Astrocyte (in vitro differentiated cells and primary cell): ENCODE data around the gene AP2B1. TPM values are rescaled to one million over a fixed set of nuclear protein-coding genes. Genes with fewer than 3 reads are reported as not detected.

Experiments
- DNase-seq: peaks from one replicate; pipeline ENCODE4 v3.0.0-alpha.2; 2010; ENCODE audit warnings: low read depth
- FAIRE-seq: peaks from 2 replicates; lab custom pipeline; 2011; peaks lifted over from hg19 to GRCh38; lab: Jason Lieb, UNC
- H2AFZ ChIP-seq: 2 replicates; pipeline ENCODE4 v1.6.0; 2012; ENCODE audit warnings: low read depth, low read length, inconsistent platforms
- H3K27ac ChIP-seq: 2 replicates; pipeline ENCODE4 v1.5.1; 2011; ENCODE audit warnings: low read depth, low read length, inconsistent platforms
- H3K27me3 ChIP-seq: 2 replicates; pipeline ENCODE4 v1.6.0; 2011; ENCODE audit warnings: low read length, inconsistent platforms; ENCODE audit not compliant: insufficient read depth
- H3K36me3 ChIP-seq: 2 replicates; pipeline ENCODE4 v1.5.1; 2011; ENCODE audit warnings: low read length, inconsistent platforms; ENCODE audit not compliant: insufficient read depth
- H3K4me1 ChIP-seq: 2 replicates; pipeline ENCODE4 v1.5.1; 2011; ENCODE audit warnings: low read length, inconsistent platforms; ENCODE audit not compliant: insufficient read depth
- H3K4me2 ChIP-seq: 2 replicates; pipeline ENCODE4 v1.6.0; 2012; ENCODE audit warnings: low read length, inconsistent platforms
- H3K4me3 ChIP-seq: 2 replicates; pipeline ENCODE4 v1.5.1; 2011; ENCODE audit warnings: low read depth, mild to moderate bottlenecking, low read length, inconsistent platforms; ENCODE audit not compliant: insufficient read depth
- H3K79me2 ChIP-seq: 2 replicates; pipeline ENCODE4 v1.6.0; 2012; ENCODE audit warnings: mild to moderate bottlenecking, low read length, inconsistent platforms; ENCODE audit not compliant: insufficient read depth
- H3K9ac ChIP-seq: 2 replicates; pipeline ENCODE4 v1.6.0; 2012; ENCODE audit warnings: mild to moderate bottlenecking, low read length, inconsistent platforms
- H3K9me3 ChIP-seq: 2 replicates; pipeline ENCODE4 v1.5.1; 2012; ENCODE audit warnings: low read depth, mild to moderate bottlenecking, low read length, inconsistent platforms; ENCODE audit not compliant: insufficient read depth
- H4K20me1 ChIP-seq: 2 replicates; pipeline ENCODE4 v1.6.0; 2012; ENCODE audit warnings: low read length, inconsistent platforms; ENCODE audit not compliant: insufficient read depth
- H3K27ac Mint-ChIP-seq: one replicate; pipeline ENCODE4 v1.8.0; 2021; ENCODE audit warnings: mild to moderate bottlenecking, mixed read lengths; ENCODE audit not compliant: unreplicated experiment
- H3K27me3 Mint-ChIP-seq: one replicate; pipeline ENCODE4 v1.8.0; 2021; ENCODE audit warnings: low read depth, mixed read lengths; ENCODE audit not compliant: unreplicated experiment
- H3K36me3 Mint-ChIP-seq: one replicate; pipeline ENCODE4 v1.8.0; 2021; ENCODE audit warnings: low read depth, mixed read lengths; ENCODE audit not compliant: unreplicated experiment
- H3K4me1 Mint-ChIP-seq: one replicate; pipeline ENCODE4 v1.8.0; 2021; ENCODE audit warnings: low read depth, mixed read lengths; ENCODE audit not compliant: unreplicated experiment
- H3K4me3 Mint-ChIP-seq: one replicate; pipeline ENCODE4 v1.8.0; 2021; ENCODE audit warnings: mild to moderate bottlenecking, moderate library complexity, mixed read lengths; ENCODE audit not compliant: unreplicated experiment
- H3K9me3 Mint-ChIP-seq: one replicate; pipeline ENCODE4 v1.8.0; 2021; ENCODE audit warnings: mild to moderate bottlenecking, mixed read lengths; ENCODE audit not compliant: unreplicated experiment
- EZH2 ChIP-seq: IDR thresholded peaks from 2 replicates; pipeline ENCODE4 v1.6.1; 2012; ENCODE audit warnings: mild to moderate bottlenecking, low read length, inconsistent platforms; ENCODE audit not compliant: insufficient read depth
- total RNA-seq: library from RNA; stranded (reverse); gene quantifications from 2 replicates; pipeline ENCODE4 v1.2.1, GENCODE V29; 2021
- TF ChIP-seq, protein P1 (sequence below): IDR thresholded peaks from 2 replicates; pipeline ENCODE4 v1.5.1; 2011; ENCODE audit warnings: low read depth, mild to moderate bottlenecking, inconsistent platforms, low read length, moderate library complexity; ENCODE audit not compliant: insufficient read depth

The AP2B1 gene
- total RNA-seq, 1 donor from 2014 or later: 313 TPM

DNA sequence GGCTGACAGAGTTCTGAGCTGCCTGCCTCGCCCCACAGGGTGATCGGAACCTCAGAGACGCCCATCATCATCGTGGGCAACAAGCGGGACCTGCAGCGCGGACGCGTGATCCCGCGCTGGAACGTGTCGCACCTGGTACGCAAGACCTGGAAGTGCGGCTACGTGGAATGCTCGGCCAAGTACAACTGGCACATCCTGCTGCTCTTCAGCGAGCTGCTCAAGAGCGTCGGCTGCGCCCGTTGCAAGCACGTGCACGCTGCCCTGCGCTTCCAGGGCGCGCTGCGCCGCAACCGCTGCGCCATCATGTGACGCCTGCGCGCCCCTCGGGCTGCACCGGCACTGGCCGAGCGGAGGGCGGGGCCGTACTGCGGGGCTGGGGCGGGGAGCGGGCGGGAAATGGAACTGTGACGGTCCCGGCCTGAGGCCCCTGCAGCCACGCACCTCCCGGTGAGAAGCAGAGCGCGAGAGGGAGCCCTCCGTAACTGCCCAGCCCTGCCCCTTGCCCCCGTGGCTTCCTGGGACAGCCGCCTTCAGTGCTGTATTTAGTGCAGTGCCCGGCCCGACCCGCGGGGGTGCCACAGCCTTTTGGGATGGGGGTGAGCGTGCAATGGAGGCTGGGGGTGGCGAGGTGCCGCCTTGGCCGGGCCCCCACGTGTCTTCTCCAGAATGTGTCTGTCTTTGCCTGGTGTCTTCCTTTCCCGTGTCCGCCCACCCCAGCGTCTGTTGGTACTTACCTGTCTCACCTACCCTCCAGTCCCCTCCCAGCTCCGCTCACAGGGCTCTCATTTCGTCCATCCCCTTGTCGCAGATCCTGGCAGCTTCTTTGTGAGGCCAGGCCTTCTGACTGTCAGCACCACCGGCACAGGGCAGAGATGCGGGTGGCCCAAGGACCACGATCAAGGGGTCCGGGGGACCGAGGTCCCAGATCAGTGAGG, 154.1 kb downstream of the AP2B1 start:
- TF ChIP-seq, protein P1, sequence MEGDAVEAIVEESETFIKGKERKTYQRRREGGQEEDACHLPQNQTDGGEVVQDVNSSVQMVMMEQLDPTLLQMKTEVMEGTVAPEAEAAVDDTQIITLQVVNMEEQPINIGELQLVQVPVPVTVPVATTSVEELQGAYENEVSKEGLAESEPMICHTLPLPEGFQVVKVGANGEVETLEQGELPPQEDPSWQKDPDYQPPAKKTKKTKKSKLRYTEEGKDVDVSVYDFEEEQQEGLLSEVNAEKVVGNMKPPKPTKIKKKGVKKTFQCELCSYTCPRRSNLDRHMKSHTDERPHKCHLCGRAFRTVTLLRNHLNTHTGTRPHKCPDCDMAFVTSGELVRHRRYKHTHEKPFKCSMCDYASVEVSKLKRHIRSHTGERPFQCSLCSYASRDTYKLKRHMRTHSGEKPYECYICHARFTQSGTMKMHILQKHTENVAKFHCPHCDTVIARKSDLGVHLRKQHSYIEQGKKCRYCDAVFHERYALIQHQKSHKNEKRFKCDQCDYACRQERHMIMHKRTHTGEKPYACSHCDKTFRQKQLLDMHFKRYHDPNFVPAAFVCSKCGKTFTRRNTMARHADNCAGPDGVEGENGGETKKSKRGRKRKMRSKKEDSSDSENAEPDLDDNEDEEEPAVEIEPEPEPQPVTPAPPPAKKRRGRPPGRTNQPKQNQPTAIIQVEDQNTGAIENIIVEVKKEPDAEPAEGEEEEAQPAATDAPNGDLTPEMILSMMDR: no peak
- TF ChIP-seq EZH2: peak; percentile 85
- Histone ChIP-seq H3K9me3 (peaks cover 7% of the 10 kb centered on the region), H4K20me1 (peaks cover 7% of the 10 kb centered on the region), H3K4me1 (peaks cover 2% of the 10 kb centered on the region), H3K27me3 (peaks cover 36% of the 10 kb centered on the region), H3K36me3 (no peaks in the 10 kb centered on the region), H3K4me3 (no peak overlapping the region), H3K9ac (no peak overlapping the region), H3K4me2 (peak overlapping the region; percentile 36), H2AFZ (no peak overlapping the region), H3K79me2 (no peaks in the 10 kb centered on the region), H3K27ac (no peak overlapping the region)
- Mint-ChIP-seq H3K4me1 (no peaks in the 10 kb centered on the region), H3K27ac (no peak overlapping the region), H3K36me3 (peaks cover 4% of the 10 kb centered on the region), H3K27me3 (peaks cover 59% of the 10 kb centered on the region), H3K9me3 (peaks cover 1% of the 10 kb centered on the region), H3K4me3 (no peak overlapping the region)
- FAIRE-seq (no peak), DNase-seq (no peak)

DNA sequence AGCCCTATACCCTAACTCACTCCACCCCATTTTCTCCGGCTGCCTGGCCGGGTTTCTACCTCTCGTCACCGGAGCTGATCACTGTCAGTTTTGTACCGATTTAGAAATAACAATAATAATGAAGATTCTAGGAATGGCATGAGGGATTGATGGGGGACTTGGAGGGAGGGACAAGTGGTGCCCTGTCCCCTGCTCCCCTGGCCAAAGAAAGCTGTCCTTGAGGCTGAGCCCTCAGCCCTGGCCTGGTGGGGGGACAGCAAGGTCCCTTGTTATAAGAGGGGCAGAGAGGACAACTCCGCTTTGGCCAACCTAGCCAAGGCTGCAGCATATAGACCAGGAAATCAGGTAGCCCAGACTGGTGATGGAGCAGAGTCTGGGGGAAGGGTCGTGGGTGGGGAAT, 155.4 kb downstream of the AP2B1 start:
- Mint-ChIP-seq H3K4me3 (no peak overlapping the region), H3K36me3 (peaks cover 4% of the 10 kb centered on the region), H3K9me3 (peaks cover 1% of the 10 kb centered on the region), H3K27ac (no peak overlapping the region), H3K4me1 (no peaks in the 10 kb centered on the region), H3K27me3 (peaks cover 65% of the 10 kb centered on the region)
- H3K27ac ChIP-seq: no peak overlapping the region
- H3K79me2 ChIP-seq: no peaks in the 10 kb centered on the region
- peaks cover 36% of the 10 kb centered on the region for H3K27me3 ChIP-seq
- no peak overlapping the region for H3K4me2 ChIP-seq
- TF ChIP-seq EZH2: no peak
- TF ChIP-seq, protein P1: no peak
- H3K4me3 ChIP-seq: no peak overlapping the region
- H4K20me1 ChIP-seq: peaks cover 7% of the 10 kb centered on the region
- peaks cover 7% of the 10 kb centered on the region for H3K9me3 ChIP-seq
- DNase-seq (no peak), FAIRE-seq (no peak)
- H3K4me1 ChIP-seq: peaks cover 2% of the 10 kb centered on the region
- H3K9ac ChIP-seq: no peak overlapping the region
- no peaks in the 10 kb centered on the region for H3K36me3 ChIP-seq
- H2AFZ ChIP-seq: no peak overlapping the region
